ENCODE results near the gene NPLOC4. TPM values are rescaled to one million over a fixed set of nuclear protein-coding genes. Genes with fewer than 3 reads are reported as not detected.

Gene NPLOC4
- total and polyA plus RNA-seq, 4 donors: 30.1 to 98.0 (median 51.3) TPM

DNA sequence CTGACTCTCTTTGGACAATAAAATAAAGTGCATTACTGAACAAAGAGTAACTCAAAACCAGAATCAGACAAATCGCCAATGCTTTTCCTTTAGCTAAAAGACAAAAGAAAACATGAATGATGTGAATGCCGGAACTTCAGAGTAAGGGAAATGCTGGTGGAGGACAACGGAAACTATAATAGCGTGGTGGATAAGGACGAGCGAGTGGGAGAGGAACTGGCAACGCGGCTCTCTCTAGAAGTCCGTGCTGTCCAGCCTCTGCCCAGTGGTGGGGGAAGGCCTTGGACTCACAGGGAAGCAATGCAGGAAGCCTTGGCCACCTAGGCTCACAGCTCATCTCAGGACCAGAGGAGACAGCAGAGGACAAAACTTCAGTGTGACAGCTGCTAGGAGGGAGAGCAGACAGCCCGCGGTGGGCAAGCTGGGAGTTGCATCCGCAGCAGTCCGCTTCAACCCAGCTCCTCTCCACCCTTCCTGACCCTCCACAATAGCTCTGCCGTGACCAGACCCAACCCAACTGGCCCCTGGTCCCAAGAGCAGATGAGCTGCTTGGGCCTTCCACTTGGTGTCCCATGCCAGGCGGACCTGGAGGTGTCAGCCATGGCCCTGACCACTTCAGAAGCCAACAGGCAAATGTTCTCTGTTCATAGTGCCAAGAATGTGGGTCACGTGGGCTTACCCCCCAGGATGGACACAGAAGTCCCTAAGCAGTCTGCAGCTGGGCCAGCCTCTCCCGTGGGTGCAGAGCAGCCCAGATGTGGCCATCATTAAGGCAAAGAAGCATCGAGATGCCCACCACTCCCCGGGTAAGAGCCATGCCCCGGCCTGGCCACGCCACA lies 79.4 kb downstream of the NPLOC4 start:
- H3K27ac ChIP-seq (ENCODE audit: low read depth in 1 of 2, low read length in 1 of 2): peak overlapping the region in 1 of 2 donors; percentile 58
- ATAC-seq (ENCODE audit: insufficient read depth, low FRiP score) (no peak), DNase-seq (no peak)
- 90% methylated on average over 21 of the region's 21 CpGs for WGBS, 2 donors
- H3K4me3 ChIP-seq: no peak overlapping the region
- no peaks in the 10 kb centered on the region for H3K9me3 ChIP-seq (ENCODE audit: control insufficient read depth in 4 of 4, insufficient read depth in 3 of 4, low read length in 3 of 4)
- peaks cover 0 to 38% (median 15%) of the 10 kb centered on the region in 4 donors for H3K36me3 ChIP-seq (ENCODE audit: control insufficient read depth in 4 of 4, insufficient read depth in 4 of 4, low read length in 4 of 4)
- no peak overlapping the region for H3K9ac ChIP-seq (ENCODE audit: insufficient read depth in 1 of 2, low read length in 2 of 2)
- no peaks in the 10 kb centered on the region for H3K27me3 ChIP-seq (ENCODE audit: control insufficient read depth in 3 of 3, insufficient read depth in 3 of 3, low read length in 2 of 3)
- TF ChIP-seq, protein P1, sequence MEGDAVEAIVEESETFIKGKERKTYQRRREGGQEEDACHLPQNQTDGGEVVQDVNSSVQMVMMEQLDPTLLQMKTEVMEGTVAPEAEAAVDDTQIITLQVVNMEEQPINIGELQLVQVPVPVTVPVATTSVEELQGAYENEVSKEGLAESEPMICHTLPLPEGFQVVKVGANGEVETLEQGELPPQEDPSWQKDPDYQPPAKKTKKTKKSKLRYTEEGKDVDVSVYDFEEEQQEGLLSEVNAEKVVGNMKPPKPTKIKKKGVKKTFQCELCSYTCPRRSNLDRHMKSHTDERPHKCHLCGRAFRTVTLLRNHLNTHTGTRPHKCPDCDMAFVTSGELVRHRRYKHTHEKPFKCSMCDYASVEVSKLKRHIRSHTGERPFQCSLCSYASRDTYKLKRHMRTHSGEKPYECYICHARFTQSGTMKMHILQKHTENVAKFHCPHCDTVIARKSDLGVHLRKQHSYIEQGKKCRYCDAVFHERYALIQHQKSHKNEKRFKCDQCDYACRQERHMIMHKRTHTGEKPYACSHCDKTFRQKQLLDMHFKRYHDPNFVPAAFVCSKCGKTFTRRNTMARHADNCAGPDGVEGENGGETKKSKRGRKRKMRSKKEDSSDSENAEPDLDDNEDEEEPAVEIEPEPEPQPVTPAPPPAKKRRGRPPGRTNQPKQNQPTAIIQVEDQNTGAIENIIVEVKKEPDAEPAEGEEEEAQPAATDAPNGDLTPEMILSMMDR (IDR thresholded peaks at IDR 0.05; ENCODE audit: control extremely low read depth, extremely low read depth): no peak
- peaks cover 0 to 15% (median 0%) of the 10 kb centered on the region in 5 donors for H3K4me1 ChIP-seq (ENCODE audit: control insufficient read depth in 5 of 5, insufficient read depth in 5 of 5, low read length in 5 of 5)

- H3K9me3 ChIP-seq (ENCODE audit: control insufficient read depth in 4 of 4, insufficient read depth in 3 of 4, low read length in 3 of 4): no peaks in the 10 kb centered on the region
- H3K27me3 ChIP-seq (ENCODE audit: control insufficient read depth in 3 of 3, insufficient read depth in 3 of 3, low read length in 2 of 3): no peaks in the 10 kb centered on the region
- 96 to 97% methylated on average over 6 of the region's 6 CpGs for WGBS, 2 donors
- H3K4me1 ChIP-seq (ENCODE audit: control insufficient read depth in 5 of 5, insufficient read depth in 5 of 5, low read length in 5 of 5): peaks cover 0 to 15% (median 0%) of the 10 kb centered on the region in 5 donors
- TF ChIP-seq, protein P1 (IDR thresholded peaks at IDR 0.05; ENCODE audit: control extremely low read depth, extremely low read depth): no peak
- H3K9ac ChIP-seq (ENCODE audit: insufficient read depth in 1 of 2, low read length in 2 of 2): no peak overlapping the region
- H3K36me3 ChIP-seq (ENCODE audit: control insufficient read depth in 4 of 4, insufficient read depth in 4 of 4, low read length in 4 of 4): peaks cover 0 to 38% (median 14%) of the 10 kb centered on the region in 4 donors
- peak overlapping the region in 1 of 2 donors; percentile 58 for H3K27ac ChIP-seq (ENCODE audit: low read depth in 1 of 2, low read length in 1 of 2)
- no peak for DNase-seq
- no peak overlapping the region for H3K4me3 ChIP-seq
- no peak for ATAC-seq (ENCODE audit: insufficient read depth, low FRiP score)
These were observed 80.0 kb downstream of the NPLOC4 start for GRCh38 chr17:81556863-81557262.

- 88 to 92% methylated on average over 9 of the region's 9 CpGs for WGBS, 2 donors
- H3K36me3 ChIP-seq (ENCODE audit: control insufficient read depth in 4 of 4, insufficient read depth in 4 of 4, low read length in 4 of 4): peaks cover 0 to 35% (median 12%) of the 10 kb centered on the region in 4 donors
- no peaks in the 10 kb centered on the region for H3K27me3 ChIP-seq (ENCODE audit: control insufficient read depth in 3 of 3, insufficient read depth in 3 of 3, low read length in 2 of 3)
- peak overlapping the region in 1 of 2 donors; percentile 64 for H3K27ac ChIP-seq (ENCODE audit: low read depth in 1 of 2, low read length in 1 of 2)
- no peak overlapping the region for H3K4me3 ChIP-seq
- no peak overlapping the region for H3K9ac ChIP-seq (ENCODE audit: insufficient read depth in 1 of 2, low read length in 2 of 2)
- no peak for ATAC-seq (ENCODE audit: insufficient read depth, low FRiP score)
- no peak for DNase-seq
- TF ChIP-seq, protein P1 (IDR thresholded peaks at IDR 0.05; ENCODE audit: control extremely low read depth, extremely low read depth): no peak
- no peaks in the 10 kb centered on the region for H3K9me3 ChIP-seq (ENCODE audit: control insufficient read depth in 4 of 4, insufficient read depth in 3 of 4, low read length in 3 of 4)
- peaks cover 0 to 17% (median 1%) of the 10 kb centered on the region in 5 donors for H3K4me1 ChIP-seq (ENCODE audit: control insufficient read depth in 5 of 5, insufficient read depth in 5 of 5, low read length in 5 of 5)
These were observed 80.7 kb downstream of the NPLOC4 start for GRCh38 chr17:81556175-81556691.

All from lung (tissue), 12 donors.